HG03439 (cell line): Measurements from ENCODE around the gene SNTA1.
"Not testable (repeated sequence)": the region's sequence is repeated elsewhere in the genome, so short reads cannot be mapped to it uniquely, and the experiment has no call there.

Source experiments
- ATAC-seq: cut with Tn5 transposase; IDR thresholded peaks from one replicate; pipeline ENCODE4 v1.9.1; 2021; ENCODE audit warnings: mild to moderate bottlenecking, moderate library complexity; ENCODE audit not compliant: unreplicated experiment

SNTA1 gene

DNA sequence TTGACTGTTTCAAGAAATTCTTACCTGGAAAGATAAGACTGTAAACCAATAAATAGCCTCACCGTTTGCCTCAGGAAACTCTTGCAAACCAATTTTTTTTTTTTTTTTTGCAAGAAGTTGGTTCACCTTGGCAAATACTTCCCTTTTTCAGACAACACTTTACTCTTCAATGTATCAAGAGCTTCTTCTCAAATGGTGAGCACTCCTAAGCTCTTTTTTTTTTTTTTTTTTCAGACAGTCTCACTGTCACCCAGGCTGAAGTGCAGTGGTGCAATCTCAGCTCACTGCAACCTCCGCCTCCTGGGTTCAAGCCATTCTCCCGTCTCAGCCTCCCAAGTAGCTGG, 22.7 kb upstream of the SNTA1 start:
- no peak for ATAC-seq

DNA sequence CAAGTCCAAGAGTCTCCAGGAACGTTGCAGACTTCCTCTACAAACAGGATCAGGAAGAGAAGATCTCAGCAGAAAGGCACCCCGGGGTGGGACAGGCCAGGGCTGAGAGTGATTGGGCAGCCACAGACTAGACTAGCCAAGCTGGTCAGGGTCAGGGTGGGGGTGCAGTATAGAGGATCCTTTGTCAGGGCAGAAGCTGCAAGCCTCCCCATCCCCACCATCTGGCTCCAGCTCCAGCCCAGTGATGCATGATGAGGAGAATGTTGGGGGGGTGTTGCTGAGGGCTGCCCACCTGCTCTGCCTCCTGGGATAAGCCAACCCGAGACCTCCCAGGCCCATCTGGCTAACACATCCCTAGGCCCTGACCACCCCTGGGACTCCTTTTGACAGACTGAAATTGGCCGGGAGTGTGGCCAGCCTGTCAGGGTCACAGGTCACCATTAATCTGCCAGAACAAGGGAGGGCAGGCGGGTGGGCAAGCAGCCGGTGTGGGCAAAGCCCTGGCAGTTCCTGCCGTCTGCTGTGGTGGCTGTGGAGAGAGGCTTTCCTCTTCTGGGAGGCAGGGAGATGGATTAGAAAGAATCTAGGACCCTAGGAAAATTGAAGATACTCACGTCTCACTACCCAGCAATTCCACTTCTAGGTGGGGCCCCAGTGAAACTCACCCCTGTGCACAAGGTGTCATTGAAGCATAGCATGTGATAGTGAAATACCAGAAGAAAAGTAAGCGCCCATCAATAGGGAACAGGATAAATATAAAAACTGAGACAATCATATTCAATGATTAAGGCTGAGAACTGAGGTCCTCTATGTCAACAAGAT, 22.1 kb upstream of the SNTA1 start:
- no peak for ATAC-seq

DNA sequence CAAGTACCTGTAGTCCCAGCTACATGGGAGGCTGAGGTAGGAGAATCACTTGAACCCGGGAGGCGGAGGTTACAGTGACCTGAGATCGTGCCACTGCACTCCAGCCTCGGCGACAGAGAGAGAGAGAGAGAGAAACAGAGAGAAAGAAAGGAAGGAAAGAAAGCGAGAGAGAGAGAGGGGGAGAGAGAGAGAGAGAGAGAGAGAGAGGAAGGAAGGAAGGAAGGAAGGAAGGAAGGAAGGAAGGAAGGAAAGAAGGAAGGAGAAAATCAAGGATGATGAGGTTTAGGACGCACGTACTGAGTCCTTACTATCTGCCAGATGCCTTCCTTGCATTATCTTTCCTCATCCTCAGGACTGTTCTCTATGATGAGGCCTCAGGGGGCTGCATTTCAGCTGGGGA, 21.2 kb upstream of the SNTA1 start:
- ATAC-seq, result not testable (repeated sequence)

DNA sequence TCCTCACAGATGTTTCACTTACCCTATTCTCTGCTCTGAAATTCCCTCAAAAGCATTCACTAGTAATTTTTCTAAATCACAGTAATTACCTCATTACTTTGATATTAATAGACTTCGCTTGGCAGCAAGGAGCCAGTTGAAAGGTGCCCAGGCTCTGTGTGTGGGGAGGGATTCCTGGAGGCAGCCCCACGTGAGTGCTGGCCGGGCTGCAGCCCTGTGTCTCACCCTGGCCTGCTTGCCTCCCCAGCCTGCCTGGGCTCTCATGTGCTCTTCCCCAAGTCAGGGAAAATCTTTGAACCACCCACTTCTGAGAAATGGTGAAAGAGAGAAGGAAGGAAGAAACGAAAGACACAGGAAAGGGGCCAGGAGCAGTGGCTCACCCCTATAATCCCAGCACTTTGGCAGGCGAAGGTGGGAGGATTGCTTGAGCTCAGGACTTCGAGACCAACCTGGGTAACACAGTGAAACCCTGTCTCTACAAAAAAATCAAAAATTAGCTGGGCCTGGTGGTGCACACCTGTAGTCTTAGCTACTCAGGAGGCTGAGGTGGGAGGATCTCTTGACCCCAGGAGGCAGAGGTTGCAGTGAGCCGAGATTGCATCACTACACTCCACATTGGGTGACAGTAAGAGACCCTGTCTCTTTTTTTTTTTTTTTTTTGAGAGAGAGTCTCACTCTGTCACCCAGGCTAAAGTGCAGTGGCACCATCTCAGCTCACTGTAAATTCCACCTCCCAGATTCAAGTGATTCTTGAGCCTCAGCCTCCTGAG, 20.0 kb upstream of the SNTA1 start:
- no peak for ATAC-seq

DNA sequence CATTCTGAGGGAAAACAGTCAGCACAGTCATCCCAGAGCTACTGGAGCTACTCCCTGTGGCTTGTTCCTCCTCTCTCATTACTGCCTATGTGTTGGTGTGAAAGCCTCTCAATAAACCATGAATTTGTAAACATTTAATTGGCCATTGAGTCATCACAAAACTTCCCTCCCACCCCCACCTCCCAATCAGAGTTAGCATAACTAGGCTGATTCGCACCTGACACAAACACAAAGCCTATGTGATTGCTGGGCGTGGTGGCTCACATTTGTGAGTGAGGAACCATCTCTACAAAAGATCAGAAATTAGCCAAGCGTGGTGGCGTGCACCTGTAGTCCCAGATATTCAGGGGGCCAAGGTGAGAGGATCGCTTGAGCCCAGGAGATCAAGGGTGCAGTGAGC, 17.1 kb upstream of the SNTA1 start:
- ATAC-seq, result no peak

DNA sequence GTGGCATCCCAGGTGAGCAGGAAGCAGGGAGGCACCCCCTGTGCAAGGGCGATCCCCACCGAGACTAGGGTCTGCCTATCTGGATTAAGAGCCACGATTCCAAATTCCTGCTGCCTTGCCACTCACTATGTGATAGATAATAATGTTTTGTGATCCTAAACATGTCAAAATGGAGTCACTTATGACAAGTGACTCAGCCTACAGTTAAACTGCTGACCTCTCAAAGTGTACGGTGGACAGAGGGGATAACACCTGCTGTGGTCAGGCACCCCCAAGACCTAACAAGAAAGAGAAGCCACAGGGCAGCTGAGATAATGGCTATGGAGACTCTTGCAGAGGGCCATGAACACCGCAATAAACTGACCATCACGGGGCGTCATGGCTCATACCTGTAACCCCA, 16.0 kb upstream of the SNTA1 start:
- ATAC-seq, result no peak

DNA sequence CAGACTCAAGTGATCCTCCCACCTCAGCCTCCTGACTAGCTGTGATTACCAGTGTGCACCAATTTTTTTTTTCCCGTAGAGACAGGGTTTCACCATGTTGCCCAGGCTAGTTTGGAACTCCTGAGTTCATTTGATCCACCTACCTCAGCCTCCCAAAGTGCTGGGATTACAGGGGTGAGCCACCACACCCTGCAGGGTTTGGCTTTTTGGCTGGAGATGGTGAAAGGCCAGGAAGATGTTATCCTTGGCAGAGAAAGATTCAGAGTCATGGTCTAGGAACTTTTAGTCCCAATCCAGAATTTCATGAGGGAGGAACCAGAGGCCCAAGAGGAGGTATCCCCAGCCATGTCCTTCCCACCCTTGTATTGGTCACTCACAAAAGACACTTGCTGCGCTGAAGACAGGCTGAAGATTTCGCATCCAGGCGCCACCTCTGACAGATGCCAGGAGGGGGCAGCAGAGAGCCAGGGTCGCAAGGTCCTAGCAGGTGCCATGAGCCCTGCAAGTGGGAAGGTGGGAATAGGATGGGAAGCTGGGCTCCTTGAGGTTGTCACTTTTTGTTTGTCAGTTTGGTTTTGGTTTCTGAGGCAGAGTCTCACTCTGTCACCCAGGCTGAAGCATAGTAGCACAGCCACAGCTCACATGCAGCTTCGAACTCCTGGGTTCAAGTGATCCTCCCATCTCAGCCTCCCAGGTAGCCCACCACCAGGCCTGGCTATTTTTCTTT, 13.5 kb upstream of the SNTA1 start:
- peak; percentile 53 for ATAC-seq

DNA sequence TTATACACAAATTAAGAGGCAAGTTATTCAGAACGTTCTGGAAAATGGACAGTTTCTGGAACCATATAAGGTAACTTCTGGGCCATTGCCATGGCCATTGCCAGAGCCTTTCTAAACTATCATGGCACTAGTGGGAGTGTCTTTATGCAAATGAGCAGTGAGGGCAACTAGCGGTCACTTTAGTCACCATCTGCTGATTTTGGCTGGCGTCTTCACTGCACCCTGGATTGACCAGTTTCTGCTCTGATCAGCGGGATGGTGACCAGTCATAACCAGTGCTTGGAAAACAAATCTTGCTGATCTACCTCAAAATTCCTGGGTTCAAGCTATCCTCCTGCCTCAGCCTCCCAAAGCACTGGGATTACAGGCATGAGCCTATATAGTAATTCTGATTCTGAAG, 7.3 kb upstream of the SNTA1 start:
- ATAC-seq, result no peak

DNA sequence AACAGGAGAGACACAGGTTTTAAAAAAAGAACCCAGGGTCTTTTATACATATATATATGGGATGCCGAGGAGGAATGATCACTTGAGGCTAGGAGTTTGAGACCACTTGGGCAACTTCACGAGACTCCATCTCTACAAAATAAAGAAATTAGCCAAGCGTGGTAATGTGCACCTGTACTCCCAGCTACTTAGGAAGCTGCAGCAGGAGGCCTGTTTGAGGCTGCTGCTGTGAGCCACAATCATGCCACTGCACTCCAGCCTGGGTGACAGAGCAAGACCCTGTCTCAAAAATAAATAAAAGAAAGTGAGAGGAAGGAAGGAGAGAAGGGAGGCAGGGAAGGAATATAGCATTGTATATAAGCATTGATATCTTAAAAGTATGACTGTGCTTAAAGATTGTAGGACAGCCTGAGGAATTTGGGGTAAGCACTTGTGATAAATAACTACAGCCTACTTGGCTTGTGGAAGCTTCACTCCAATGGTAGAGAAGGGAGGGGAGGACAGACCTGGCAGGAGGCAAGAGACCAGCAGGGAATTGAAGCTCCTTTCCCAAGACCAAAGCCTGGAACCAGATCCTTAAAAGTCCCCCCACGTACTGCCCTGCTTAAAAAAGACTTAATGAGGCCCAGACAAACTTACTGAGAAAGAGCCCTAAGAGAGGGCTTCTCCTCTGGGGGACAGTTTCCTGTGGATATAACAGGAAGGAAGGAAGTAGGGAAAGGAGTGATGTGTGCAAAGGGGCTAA, 2.5 kb upstream of the SNTA1 start:
- no peak for ATAC-seq

DNA sequence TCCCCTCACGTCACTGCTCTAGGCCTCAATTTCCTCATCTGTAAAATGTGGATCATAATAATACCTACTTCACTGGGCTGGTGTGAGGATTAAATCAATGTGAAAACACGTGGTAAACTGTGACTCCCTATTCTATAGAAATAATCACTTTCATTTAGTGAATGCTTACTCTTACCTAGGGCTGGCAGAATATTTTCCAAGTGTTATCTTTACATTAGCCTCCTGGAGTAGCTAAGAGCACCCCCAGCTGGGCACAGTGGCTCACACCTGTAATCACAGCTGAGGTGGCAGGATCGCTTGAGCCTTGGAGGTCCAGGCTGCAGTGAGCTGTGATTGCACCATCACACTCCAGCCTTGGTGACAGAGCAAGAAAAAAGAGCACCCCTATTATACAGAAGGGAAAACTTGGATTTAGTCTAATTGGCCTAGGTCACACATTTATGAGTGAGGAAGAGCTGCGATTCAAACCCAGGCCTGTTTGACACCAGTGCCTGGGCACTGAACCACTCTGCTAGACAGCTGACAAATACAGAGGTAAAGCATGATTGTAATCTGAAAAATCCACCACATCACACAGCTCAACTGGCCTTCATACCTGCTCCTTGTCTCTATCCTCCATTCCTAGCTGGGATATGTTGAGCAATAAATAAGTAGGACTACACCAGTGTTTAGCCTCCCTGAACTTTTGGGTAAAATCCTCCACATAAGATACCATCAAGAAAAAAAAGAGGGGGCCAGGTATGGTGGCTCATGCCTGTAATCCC, 1.4 kb upstream of the SNTA1 start:
- ATAC-seq, result no peak

DNA sequence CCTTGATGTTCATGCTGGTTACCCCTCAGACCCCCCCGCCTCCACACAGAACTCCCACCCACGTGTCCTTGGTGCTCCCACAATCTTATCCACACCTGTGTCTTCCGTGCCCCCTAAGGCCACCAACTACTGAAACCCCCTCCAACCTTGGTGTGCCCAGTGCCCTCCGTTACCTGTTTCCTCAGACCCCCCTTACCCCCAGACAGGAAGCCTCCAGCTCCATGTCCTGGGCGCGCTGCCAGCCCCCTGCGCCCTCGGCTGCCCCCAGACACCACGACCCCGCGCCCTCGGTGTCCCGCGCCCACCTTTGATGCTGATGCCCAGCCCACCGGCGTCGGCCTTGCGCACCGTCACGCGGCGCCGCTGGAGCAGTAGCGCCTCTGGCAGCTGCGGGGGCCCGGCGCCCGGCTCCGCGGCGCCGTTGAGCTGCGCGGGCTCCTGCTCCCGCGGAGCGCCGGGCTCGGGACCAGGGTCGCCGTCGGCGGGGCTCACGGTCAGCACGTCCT, 504 bp downstream of the SNTA1 start:
- peak; percentile 20 for ATAC-seq

DNA sequence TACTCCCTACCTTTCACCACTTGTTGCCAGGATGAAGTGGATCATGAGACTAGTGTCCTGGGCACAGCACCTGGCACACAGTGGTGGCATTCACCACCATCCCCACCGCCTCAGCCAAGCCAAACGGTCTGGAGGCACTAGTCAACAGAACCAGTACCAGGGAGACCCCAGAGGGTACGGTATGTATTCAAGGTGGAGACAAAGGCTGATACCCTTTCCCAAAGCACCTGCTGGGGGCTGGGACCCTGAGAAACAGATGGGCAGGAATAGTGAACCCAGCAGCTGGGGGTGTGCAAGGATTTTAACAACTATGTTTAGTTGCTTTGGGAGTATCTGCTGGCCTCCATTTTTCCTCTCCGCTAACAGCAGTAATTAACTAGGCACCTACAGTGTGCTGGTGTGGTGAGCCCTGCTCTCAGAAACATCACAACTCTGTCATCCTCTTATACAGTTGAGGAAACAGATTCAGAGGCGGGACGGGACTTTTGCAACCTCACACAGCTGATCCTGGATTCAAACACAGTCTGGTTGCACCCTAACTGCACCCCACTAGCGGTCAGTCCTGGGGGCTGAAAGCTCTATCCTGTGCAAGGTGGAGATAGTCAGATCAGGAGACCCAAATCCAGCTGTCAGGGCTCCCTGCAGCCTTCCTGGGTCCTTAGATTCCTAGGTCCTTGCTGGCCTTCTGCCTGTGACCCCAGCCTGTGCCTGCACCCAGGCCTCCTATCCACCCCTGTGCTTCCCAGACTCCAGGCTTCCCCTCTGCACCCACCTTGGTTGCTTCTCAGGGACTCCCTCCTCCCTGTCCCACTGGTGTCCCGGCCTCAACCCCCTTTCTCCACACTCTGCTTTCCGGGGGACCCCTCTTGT, 1.2 kb downstream of the SNTA1 start:
- ATAC-seq, result no peak

DNA sequence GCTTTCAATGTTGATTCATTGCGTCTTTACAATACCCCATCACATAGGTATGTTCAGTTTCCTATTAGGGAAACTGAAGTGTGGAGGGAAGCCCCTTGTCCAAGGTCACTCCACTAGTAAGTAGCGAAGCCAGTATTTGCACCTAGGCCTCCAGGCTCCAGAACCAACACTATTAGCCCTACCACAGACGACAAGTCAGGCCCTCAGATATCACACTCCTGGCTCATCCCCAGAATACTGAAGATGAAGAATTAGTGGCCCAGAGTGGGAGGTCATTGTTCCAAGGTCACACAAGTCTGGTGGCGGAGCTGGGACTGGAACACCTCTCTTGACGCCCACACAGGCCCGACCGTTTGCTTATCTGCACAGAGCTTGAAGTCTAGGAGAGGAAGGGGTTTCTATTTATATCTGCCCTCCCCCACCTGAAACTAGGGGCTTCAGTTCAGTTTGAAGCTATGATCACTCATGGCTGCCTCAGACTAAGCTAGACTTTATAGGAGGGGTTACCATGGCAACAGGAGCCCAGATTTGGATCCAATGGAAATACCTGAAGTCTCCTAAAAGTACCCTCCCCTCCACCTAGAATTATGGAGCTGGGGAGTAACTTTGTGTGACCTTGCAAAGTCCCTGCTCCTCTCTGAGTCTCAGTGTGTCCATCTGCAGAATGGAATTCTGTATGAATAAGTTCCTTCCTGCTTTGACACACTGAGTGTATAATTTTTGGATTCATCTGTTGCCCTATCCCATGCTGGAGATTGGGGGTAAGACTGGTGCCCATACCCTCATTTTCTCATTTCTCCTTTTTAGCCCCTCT, 2.2 kb downstream of the SNTA1 start:
- ATAC-seq, result no peak

DNA sequence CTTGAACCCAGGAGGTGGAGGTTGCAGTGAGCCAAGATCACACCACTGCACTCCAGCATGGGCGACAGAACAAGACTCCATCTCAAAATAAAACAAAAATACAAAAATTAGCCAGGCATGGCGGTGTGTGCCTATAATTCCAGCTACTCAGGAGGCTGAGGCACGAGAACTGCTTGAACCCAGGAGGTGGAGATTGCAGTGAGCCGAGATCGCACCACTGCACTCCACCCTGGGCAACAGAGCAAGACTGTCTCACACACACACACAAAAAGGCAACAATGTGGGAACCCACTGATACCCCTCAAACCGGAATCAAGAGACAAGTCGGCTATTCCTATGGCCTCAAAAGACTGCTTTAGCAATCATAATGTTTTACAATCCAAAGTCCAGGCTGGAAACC, 3.0 kb downstream of the SNTA1 start:
- not testable (repeated sequence) for ATAC-seq

DNA sequence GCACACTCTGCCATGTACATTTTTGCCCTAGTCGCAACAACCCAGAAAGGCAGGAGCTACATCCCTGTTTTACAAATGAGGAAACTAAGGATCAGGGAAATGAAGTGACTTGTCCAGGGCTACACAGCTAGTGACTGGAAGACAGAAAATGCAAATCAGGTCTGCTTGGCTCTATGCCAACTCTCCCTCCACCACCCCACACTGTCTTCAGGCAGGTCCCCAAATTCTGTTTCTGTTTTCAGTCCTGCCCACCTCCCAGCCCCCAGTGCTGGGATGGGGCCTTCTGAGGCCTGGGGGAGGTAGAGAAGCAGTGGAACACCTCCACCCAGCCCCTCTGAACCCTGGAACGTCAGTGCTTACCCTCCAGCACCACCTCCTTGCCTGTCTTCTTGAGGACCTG, 5.1 kb downstream of the SNTA1 start:
- no peak for ATAC-seq

DNA sequence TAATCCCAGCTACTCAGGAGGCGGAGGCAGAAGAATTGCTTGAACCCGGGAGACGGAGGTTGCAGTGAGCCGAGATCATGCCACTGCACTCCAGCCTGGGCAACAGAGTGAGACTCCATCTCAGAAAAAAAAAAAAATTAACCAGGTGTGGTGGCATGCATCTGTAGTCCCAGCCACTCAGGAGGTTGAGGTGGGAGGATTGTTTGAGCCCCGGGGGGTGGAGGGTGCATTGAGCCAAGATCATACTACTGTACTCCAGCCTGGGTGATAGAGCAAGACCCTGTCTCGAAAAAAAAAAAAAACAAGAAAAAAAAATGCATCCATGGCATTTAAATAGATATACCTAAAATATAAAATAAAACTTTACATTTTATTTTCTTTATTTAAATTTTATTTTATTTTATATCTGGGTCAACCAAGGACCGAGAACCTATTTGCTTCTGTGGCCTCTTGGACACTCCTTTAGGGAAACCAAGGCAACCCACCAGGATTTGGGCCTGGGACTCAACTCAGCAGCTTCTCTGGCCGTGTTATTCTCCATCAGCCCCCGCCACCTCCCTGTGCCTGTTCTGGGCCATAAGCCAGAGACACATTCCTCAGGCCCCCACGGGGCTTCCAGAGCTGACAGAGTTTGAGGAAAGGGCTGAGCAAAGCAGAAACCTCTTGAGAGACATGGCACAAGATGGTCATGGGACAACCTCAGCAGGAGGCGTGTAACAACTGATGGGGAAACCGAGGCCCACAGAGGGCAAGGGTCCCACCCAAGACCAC, 6.2 kb downstream of the SNTA1 start:
- no peak for ATAC-seq

DNA sequence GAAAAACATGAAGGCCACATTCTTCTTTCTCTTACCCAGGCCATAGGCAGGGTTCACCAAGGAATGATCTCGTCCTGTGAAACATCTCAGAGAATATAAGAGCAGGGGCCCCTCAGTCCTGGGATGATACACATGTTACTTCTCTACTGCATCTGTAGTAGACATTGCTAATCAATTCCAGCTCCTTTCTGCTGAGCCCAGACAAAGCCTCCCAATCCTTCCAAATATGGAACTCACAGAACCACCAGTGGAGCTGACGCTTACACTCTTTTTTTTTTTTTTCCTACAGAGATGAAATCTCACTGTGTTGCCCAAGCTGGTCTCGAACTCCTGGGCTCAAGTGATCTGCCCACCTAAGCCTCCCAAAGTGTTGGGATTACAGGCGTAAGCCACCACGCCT, 9.1 kb downstream of the SNTA1 start:
- no peak for ATAC-seq
